Measurements from ENCODE around the gene CHST14. TPM values are rescaled to one million over a fixed set of nuclear protein-coding genes. Genes with fewer than 3 reads are reported as not detected.

CHST14 gene
- total and polyA plus RNA-seq, 3 donors from 2014 or later, result 5.4 to 16.7 (median 13.0) TPM

- Histone ChIP-seq H3K27me3 (no peaks in the 10 kb centered on the region), H3K27ac (peak overlapping the region; percentile 62 to 73), H3K36me3 (ENCODE audit: low read depth, missing control alignments) (no peaks in the 10 kb centered on the region), H3K9me3 (no peaks in the 10 kb centered on the region), H3K4me3 (no peak overlapping the region), H3K4me1 (peaks cover 45% of the 10 kb centered on the region)
- TF ChIP-seq POLR2A (IDR thresholded peaks at IDR 0.05) (no peak), CTCF (IDR thresholded peaks at IDR 0.05) (no peak)
- intact Hi-C loops (cut with DNase I; ENCODE audit: low total_unique reads), result no loop called here
- 65 to 68% methylated on average over 21 of the region's 21 CpGs for WGBS, 2 donors
- peak; percentile 46 for DNase-seq
Measured at GRCh38 chr15:40437752-40438687, 32.8 kb upstream of the CHST14 start.

DNA sequence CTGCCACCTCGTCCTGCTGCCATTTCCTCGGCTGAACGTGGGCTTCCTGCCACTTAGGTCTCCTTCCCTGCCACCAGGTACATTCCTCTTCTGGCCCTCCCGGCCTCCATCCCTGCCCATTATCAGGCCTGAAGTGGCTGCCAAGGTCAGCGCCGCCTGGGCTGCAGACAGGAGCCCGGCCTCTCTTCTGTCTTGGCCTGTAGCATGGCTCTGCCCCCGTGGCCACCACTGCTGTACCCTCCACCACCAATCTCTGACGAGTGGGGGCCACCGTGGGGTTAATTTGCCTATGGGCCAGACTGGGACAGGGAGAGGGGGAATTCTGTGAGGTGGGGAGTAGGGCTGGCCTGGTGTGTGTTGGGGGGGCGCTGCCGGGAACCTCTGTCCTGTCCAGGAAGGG lies 32.1 kb upstream of the CHST14 start:
- TF ChIP-seq CTCF (IDR thresholded peaks at IDR 0.05) (no peak), POLR2A (IDR thresholded peaks at IDR 0.05) (no peak)
- peak; percentile 60 for DNase-seq
- peak overlapping the region; percentile 62 to 73 for H3K27ac ChIP-seq
- intact Hi-C loops (cut with DNase I; ENCODE audit: low total_unique reads), result no loop called here
- no peaks in the 10 kb centered on the region for H3K36me3 ChIP-seq (ENCODE audit: low read depth, missing control alignments)
- 59 to 65% methylated on average over 9 to 12 of the region's 12 CpGs for WGBS, 2 donors
- H3K4me1 ChIP-seq, result peaks cover 50% of the 10 kb centered on the region
- H3K9me3 ChIP-seq, result no peaks in the 10 kb centered on the region
- no peaks in the 10 kb centered on the region for H3K27me3 ChIP-seq
- no peak overlapping the region for H3K4me3 ChIP-seq

GRCh38 chr15:40439461-40439959 lies 31.3 kb upstream of the CHST14 start:
- H3K27ac ChIP-seq, result peak overlapping the region; percentile 62 to 73
- no peak for TF ChIP-seq CTCF (IDR thresholded peaks at IDR 0.05)
- TF ChIP-seq POLR2A (IDR thresholded peaks at IDR 0.05), result no peak
- H3K4me3 ChIP-seq, result peak overlapping the region; percentile 57 to 86
- WGBS, 2 donors, result 2 to 5% methylated on average over 10 to 15 of the region's 15 CpGs
- no peaks in the 10 kb centered on the region for H3K27me3 ChIP-seq
- no peaks in the 10 kb centered on the region for H3K9me3 ChIP-seq
- intact Hi-C loops (cut with DNase I; ENCODE audit: low total_unique reads), result no loop called here
- peak; percentile 56 for DNase-seq
- H3K4me1 ChIP-seq, result peaks cover 50% of the 10 kb centered on the region
- no peaks in the 10 kb centered on the region for H3K36me3 ChIP-seq (ENCODE audit: low read depth, missing control alignments)

DNA sequence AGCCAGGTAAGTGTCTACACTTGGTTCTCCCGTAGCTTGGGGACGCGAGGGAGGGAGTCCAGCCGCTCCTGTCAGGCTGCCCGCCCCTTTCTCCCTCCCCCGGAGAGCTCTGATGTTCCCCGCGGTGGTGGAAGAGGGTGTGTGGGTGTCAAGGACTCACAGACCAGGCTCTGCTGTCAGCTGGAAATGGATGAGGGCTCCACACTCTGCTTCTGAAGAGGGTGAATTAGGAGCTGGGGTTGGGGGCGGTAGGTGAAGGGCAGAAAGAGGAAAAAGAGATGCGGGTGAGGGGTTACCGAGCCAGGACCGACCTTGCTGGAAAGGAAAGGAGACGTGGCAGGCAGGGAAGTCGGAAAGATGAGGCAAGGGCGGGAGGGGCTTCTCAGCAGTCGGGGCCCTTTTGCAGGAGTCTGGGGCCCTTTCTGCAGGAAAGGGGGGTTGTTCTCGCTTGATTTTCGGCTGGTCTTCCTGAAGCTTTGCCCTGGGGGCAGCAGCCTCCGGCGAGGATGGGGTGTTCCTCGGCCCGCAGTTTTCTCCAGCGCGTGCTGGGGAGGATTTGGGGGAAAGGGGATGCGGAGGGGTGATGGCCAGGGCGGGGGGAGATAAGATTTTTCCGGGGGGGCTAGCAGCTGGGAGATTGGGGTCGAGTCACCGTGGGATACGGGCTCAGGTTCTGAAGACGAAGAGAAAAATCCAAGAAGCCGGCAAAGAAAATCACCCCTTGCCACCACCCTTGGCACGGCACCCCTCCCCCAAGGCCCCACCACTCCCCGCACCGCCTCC lies 30.6 kb upstream of the CHST14 start:
- H3K27ac ChIP-seq, result peak overlapping the region; percentile 59 to 73
- no peak for TF ChIP-seq CTCF (IDR thresholded peaks at IDR 0.05)
- no peak for TF ChIP-seq POLR2A (IDR thresholded peaks at IDR 0.05)
- no peaks in the 10 kb centered on the region for H3K9me3 ChIP-seq
- no peaks in the 10 kb centered on the region for H3K36me3 ChIP-seq (ENCODE audit: low read depth, missing control alignments)
- H3K27me3 ChIP-seq, result no peaks in the 10 kb centered on the region
- peak; percentile 81 for DNase-seq
- intact Hi-C loops (cut with DNase I; ENCODE audit: low total_unique reads), result no loop called here
- H3K4me1 ChIP-seq, result peaks cover 50% of the 10 kb centered on the region
- H3K4me3 ChIP-seq, result peak overlapping the region; percentile 57 to 86
- WGBS, 2 donors, result 0 to 1% methylated on average over 30 to 35 of the region's 35 CpGs
